ENCODE data around the gene KCNA10.

The KCNA10 gene

GRCh38 chr1:110488867-110489266 is 30.1 kb downstream of the KCNA10 start:
- H3K4me3 ChIP-seq (ENCODE audit: low read depth in 1 of 2, low read length in 1 of 2), result no peak overlapping the region
- TF ChIP-seq, protein P1, sequence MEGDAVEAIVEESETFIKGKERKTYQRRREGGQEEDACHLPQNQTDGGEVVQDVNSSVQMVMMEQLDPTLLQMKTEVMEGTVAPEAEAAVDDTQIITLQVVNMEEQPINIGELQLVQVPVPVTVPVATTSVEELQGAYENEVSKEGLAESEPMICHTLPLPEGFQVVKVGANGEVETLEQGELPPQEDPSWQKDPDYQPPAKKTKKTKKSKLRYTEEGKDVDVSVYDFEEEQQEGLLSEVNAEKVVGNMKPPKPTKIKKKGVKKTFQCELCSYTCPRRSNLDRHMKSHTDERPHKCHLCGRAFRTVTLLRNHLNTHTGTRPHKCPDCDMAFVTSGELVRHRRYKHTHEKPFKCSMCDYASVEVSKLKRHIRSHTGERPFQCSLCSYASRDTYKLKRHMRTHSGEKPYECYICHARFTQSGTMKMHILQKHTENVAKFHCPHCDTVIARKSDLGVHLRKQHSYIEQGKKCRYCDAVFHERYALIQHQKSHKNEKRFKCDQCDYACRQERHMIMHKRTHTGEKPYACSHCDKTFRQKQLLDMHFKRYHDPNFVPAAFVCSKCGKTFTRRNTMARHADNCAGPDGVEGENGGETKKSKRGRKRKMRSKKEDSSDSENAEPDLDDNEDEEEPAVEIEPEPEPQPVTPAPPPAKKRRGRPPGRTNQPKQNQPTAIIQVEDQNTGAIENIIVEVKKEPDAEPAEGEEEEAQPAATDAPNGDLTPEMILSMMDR (IDR thresholded peaks at IDR 0.05), result no peak
- H3K4me1 ChIP-seq (ENCODE audit: control insufficient read depth in 1 of 2, insufficient read depth in 1 of 2, low read depth in 1 of 2, low read length in 1 of 2), result no peaks in the 10 kb centered on the region
- no peak overlapping the region for H3K27ac ChIP-seq
- H3K9me3 ChIP-seq, result no peaks in the 10 kb centered on the region
- no peaks in the 10 kb centered on the region for H3K36me3 ChIP-seq
- H3K27me3 ChIP-seq, result no peaks in the 10 kb centered on the region

DNA sequence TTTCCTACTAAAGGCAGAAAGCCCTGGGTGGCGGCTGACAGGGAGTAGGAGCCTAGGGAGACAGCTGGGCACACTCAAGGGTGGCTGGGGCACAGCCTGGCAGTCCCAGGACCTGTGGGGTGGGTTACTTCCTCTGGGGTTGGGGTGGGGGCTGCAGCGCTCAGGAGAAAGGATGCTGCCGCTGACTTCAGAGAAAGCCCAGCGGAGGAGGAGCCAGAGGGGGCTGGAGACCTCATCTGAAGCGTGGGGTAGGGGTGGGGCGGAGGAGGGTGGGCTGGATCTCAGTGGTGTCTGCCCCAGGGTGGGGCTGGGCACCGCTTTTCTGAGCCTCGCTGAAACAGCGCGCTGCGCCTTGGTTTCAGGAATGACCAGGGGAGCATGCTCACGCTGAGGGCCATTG is 30.8 kb downstream of the KCNA10 start:
- Histone ChIP-seq H3K4me1 (ENCODE audit: control insufficient read depth in 1 of 2, insufficient read depth in 1 of 2, low read depth in 1 of 2, low read length in 1 of 2) (no peaks in the 10 kb centered on the region), H3K9me3 (no peaks in the 10 kb centered on the region), H3K27ac (no peak overlapping the region), H3K27me3 (peaks cover 4% of the 10 kb centered on the region), H3K36me3 (no peaks in the 10 kb centered on the region), H3K4me3 (ENCODE audit: low read depth in 1 of 2, low read length in 1 of 2) (no peak overlapping the region)
- TF ChIP-seq, protein P1 (IDR thresholded peaks at IDR 0.05), result no peak

DNA sequence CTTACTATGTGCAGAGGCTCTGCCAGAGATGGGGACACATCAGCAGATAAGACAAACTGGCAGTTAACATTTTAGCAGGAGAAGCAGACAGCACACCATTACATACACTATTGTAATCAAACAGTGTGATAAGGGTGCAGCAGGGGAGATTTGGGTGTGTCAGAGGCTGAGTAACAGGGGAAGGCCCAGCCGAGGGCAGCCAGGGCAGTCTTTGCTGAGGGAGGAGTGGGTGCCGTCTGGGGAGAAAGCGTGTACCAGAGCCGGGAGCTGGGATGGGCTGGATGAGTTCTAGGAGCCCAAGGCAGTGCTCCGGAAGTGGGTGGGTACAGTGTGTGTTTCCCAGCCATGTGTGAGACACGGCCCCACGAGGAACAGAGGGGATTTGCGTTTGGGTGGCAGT is 31.2 kb downstream of the KCNA10 start:
- H3K27me3 ChIP-seq, result peaks cover 8% of the 10 kb centered on the region
- no peak overlapping the region for H3K4me3 ChIP-seq (ENCODE audit: low read depth in 1 of 2, low read length in 1 of 2)
- H3K9me3 ChIP-seq, result no peaks in the 10 kb centered on the region
- TF ChIP-seq, protein P1 (IDR thresholded peaks at IDR 0.05), result no peak
- no peaks in the 10 kb centered on the region for H3K4me1 ChIP-seq (ENCODE audit: control insufficient read depth in 1 of 2, insufficient read depth in 1 of 2, low read depth in 1 of 2, low read length in 1 of 2)
- no peak overlapping the region for H3K27ac ChIP-seq
- no peaks in the 10 kb centered on the region for H3K36me3 ChIP-seq

DNA sequence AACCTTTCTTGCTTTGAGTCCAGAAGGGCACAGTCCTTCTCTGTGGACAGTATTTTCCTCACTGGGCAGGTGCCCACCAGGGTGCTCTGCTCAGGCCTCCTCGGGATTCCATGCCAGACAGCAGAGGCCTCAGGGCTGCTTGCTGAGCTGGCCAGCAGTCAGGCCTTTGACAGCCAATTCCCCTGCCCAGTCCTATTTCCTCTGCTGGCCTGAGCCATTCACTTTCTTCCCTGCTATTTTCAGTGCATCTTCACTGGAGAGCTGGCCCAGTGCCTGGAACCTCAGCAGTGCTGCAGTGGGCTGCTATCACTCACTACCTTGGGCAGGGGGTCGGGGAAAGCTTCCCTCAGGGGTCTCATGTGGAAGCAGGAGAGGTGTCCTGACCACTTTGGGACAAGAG is 33.2 kb downstream of the KCNA10 start:
- Histone ChIP-seq H3K36me3 (no peaks in the 10 kb centered on the region), H3K4me3 (ENCODE audit: low read depth in 1 of 2, low read length in 1 of 2) (no peak overlapping the region), H3K27ac (no peak overlapping the region), H3K27me3 (peaks cover 10% of the 10 kb centered on the region), H3K4me1 (ENCODE audit: control insufficient read depth in 1 of 2, insufficient read depth in 1 of 2, low read depth in 1 of 2, low read length in 1 of 2) (no peaks in the 10 kb centered on the region), H3K9me3 (no peaks in the 10 kb centered on the region)
- TF ChIP-seq, protein P1 (IDR thresholded peaks at IDR 0.05), result no peak

GRCh38 chr1:110484801-110485200 is 34.2 kb downstream of the KCNA10 start:
- H3K9me3 ChIP-seq, result no peaks in the 10 kb centered on the region
- H3K4me3 ChIP-seq (ENCODE audit: low read depth in 1 of 2, low read length in 1 of 2), result no peak overlapping the region
- TF ChIP-seq, protein P1 (IDR thresholded peaks at IDR 0.05), result no peak
- no peaks in the 10 kb centered on the region for H3K4me1 ChIP-seq (ENCODE audit: control insufficient read depth in 1 of 2, insufficient read depth in 1 of 2, low read depth in 1 of 2, low read length in 1 of 2)
- no peak overlapping the region for H3K27ac ChIP-seq
- H3K36me3 ChIP-seq, result no peaks in the 10 kb centered on the region
- peaks cover 10% of the 10 kb centered on the region for H3K27me3 ChIP-seq

DNA sequence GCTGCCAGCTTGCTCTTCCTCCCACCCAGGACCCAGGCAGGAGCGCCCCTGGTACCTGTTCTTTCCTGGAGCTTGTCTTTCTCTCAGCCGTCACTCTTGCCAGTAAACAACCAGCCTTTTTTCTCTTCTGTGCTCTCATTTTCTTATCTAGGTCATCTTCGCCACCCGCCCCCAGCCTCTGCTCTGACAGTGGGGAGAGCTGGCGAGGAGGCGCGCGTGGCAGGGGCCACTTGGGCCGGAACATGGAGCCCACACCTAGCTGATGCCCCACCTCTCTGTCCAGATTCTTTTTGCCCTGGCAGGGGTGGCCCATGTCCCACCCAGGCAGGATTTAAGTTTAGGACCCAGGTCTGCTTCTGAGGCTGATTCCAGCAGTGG is 35.7 kb downstream of the KCNA10 start:
- H3K4me3 ChIP-seq (ENCODE audit: low read depth in 1 of 2, low read length in 1 of 2), result no peak overlapping the region
- peaks cover 10% of the 10 kb centered on the region for H3K27me3 ChIP-seq
- TF ChIP-seq, protein P1 (IDR thresholded peaks at IDR 0.05), result no peak
- no peaks in the 10 kb centered on the region for H3K9me3 ChIP-seq
- no peaks in the 10 kb centered on the region for H3K36me3 ChIP-seq
- no peak overlapping the region for H3K27ac ChIP-seq
- H3K4me1 ChIP-seq (ENCODE audit: control insufficient read depth in 1 of 2, insufficient read depth in 1 of 2, low read depth in 1 of 2, low read length in 1 of 2), result no peaks in the 10 kb centered on the region
